BJ (cell line): ENCODE data around the gene ESYT2. TPM values are rescaled to one million over a fixed set of nuclear protein-coding genes. Genes with fewer than 3 reads are reported as not detected.

Experiments used
- CTCF ChIA-PET: fragments of 350-600 bp; formaldehyde crosslinking; extraction: SDS; loops from one replicate; lab custom pipeline; 2021; ENCODE audit warnings: antibody characterized with exemption, inconsistent platforms; lab: Yijun Ruan, JAX
- POLR2A ChIA-PET: fragments of 300-600 bp; sonication (Branson Sonifier 250); formaldehyde crosslinking; extraction: SDS; loops from one replicate; lab custom pipeline; 2021; ENCODE audit warnings: antibody characterized with exemption; lab: Charles Lee
- DNase-seq: peaks from one replicate; pipeline ENCODE4 v3.0.0-alpha.2; 2011; ENCODE audit warnings: low read depth
- H3K27me3 ChIP-seq: 2 replicates; pipeline ENCODE4 v1.6.0; 2011; ENCODE audit warnings: low read length; ENCODE audit not compliant: control insufficient read depth, insufficient read depth
- H3K36me3 ChIP-seq: 2 replicates; pipeline ENCODE4 v1.5.1; 2011; ENCODE audit warnings: low read length; ENCODE audit not compliant: control insufficient read depth, insufficient read depth
- H3K4me3 ChIP-seq: 2 replicates; pipeline ENCODE4 v1.5.1; 2011; ENCODE audit warnings: low read depth, mild to moderate bottlenecking, control low read depth, low read length
- polyA plus RNA-seq: library from polyadenylated mRNA; depleted of rRNA; stranded (reverse); fragments of >200 nt; gene quantifications from 2 replicates; pipeline ENCODE4 v1.2.3, GENCODE V29; 2011
- TF ChIP-seq, protein P1 (sequence below): IDR thresholded peaks from 2 replicates; pipeline ENCODE4 v1.5.1; 2011; ENCODE audit warnings: low read depth, mild to moderate bottlenecking, control low read depth, inconsistent platforms, low read length, moderate library complexity; ENCODE audit not compliant: insufficient read depth

Gene ESYT2
- polyA plus RNA-seq, 1 experiment = 49.2 TPM

DNA sequence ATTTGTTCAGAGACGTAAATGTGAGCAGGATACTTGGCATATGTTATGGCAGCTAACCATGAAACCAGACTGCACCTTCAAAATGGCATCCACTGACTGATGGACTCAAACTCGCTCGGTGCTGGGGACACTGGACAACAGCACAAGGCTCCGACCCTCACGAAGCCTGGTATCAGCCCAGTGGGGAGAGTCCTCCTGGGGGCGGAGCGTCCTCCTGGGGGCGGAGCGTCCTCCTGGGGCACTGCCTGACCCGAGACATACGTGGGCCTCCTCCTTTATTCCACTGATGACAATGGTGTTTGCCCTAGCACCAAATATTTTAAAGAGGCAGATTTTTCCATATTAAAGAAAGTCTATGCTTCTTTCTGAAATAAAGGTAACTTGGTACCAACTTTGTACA, 39.5 kb downstream of the ESYT2 start:
- POLR2A ChIA-PET = no interaction called here
- no peak for DNase-seq
- TF ChIP-seq, protein P1, sequence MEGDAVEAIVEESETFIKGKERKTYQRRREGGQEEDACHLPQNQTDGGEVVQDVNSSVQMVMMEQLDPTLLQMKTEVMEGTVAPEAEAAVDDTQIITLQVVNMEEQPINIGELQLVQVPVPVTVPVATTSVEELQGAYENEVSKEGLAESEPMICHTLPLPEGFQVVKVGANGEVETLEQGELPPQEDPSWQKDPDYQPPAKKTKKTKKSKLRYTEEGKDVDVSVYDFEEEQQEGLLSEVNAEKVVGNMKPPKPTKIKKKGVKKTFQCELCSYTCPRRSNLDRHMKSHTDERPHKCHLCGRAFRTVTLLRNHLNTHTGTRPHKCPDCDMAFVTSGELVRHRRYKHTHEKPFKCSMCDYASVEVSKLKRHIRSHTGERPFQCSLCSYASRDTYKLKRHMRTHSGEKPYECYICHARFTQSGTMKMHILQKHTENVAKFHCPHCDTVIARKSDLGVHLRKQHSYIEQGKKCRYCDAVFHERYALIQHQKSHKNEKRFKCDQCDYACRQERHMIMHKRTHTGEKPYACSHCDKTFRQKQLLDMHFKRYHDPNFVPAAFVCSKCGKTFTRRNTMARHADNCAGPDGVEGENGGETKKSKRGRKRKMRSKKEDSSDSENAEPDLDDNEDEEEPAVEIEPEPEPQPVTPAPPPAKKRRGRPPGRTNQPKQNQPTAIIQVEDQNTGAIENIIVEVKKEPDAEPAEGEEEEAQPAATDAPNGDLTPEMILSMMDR = no peak
- Histone ChIP-seq H3K27me3 (no peaks in the 10 kb centered on the region), H3K36me3 (peaks cover 10% of the 10 kb centered on the region), H3K4me3 (no peak overlapping the region)
- CTCF ChIA-PET = no interaction called here

DNA sequence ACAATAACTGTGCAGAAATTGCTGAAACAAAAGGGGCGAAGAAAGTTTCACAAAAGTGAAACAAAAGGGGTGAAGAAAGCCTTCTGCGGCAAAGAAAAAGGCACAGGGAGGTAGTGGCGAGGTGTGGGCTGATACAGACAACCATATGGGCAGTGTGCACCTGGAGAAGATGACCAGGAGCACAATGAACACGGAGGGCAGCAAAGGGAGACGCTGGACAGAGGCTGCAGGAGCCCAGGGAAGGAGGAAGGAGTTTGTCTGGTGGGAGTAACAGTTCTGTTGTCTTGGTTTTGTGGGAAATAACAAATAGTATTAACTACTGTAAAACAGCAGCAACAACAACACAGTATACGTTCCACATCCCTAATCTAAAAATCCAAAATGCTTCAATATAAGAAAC, 42.4 kb downstream of the ESYT2 start:
- ChIA-PET POLR2A (no interaction called here), CTCF (no interaction called here)
- H3K36me3 ChIP-seq = peaks cover 13% of the 10 kb centered on the region

DNA sequence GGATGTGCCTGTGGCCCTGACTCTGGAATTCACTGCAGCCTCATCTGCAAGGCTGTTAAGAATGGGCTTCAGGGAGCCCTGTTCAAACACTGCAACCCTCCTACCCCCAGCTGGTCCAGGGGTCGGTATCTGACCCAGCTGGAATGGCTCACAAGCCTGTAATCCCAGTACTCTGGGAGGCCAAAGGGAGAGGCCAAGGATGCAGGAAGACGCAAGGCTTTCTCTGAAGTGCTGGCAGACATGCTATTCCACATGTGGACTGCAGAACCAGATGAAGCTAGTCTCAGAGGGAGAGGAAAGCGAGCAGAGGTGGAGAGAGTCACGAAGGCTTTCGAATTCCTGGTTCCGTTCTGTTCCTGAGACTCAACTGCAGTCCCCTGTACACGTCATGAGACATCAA, 45.0 kb downstream of the ESYT2 start:
- TF ChIP-seq, protein P1 = no peak
- no peak for DNase-seq
- ChIA-PET POLR2A (no interaction called here), CTCF (interaction anchor here (2.1 kb wide), 1 partner anchor 14 kb away, joined by 7 read pairs; no protein-coding TSS in a partner anchor)
- Histone ChIP-seq H3K27me3 (no peaks in the 10 kb centered on the region), H3K36me3 (peaks cover 14% of the 10 kb centered on the region), H3K4me3 (no peak overlapping the region)

More for the DNA sequence above, 42.4 kb downstream of the ESYT2 start:
- TF ChIP-seq, protein P1 = no peak
- Histone ChIP-seq H3K27me3 (no peaks in the 10 kb centered on the region), H3K4me3 (no peak overlapping the region)
- DNase-seq = no peak

DNA sequence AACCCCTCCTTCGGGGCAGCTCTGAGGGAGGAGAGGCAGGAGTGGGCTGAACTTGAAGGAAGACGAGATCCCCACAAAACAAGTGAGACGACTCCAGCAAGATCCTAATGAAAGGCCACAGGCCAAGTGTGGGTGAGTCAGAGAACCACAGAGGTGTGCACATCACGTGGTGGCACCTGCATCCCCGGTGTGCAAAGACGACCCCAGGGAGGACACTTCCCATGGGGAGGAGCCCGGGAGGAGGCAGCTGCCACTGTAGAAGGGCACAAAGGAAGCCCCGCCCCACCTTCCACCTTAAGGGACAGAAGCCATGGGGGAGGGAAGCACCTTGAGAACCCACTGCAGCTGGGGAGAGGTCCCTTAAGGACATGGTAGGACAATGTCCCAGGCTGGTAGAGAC, 45.7 kb downstream of the ESYT2 start:
- no peak for DNase-seq
- Histone ChIP-seq H3K36me3 (peaks cover 14% of the 10 kb centered on the region), H3K4me3 (no peak overlapping the region), H3K27me3 (no peaks in the 10 kb centered on the region)
- POLR2A ChIA-PET = no interaction called here
- CTCF ChIA-PET = interaction anchor here (0.6 to 2.1 kb wide), 4 partner anchors 11 to 193 kb away, joined by 3 to 7 read pairs (median 4); no protein-coding TSS in a partner anchor
- TF ChIP-seq, protein P1 = no peak

DNA sequence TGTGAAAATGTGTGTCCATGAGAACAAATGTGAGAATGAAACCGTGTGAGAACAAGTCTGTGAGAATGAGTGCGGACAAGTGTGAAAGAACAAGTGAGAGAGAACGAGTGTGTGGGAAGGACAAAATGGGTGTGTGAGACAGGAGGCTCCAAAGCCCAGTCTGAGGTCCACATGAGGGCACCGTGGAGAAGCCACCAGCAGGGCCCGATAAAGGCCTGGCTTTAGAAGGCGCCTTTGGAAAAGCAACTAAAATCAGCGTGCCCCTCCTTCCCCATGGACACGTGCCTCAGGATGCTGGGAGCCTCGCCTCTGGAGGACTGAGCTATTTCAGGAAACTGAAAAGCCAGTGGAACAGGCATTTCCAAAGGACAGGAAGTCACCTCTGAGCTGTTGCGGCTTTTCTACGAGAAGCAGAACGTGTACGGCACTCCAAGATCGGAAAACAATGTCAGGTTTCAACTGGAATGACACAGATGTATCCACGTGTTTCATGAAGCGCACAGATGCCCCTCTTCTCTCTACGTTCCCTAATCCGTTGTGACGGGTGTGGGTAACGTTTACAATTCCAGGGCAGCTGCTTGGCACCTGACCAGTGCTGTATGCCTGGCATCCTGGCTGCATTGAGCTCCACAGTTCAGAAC, 46.4 kb downstream of the ESYT2 start:
- POLR2A ChIA-PET = no interaction called here
- Histone ChIP-seq H3K27me3 (no peaks in the 10 kb centered on the region), H3K4me3 (no peak overlapping the region), H3K36me3 (peaks cover 14% of the 10 kb centered on the region)
- CTCF ChIA-PET = interaction anchor here (0.6 to 2.1 kb wide), 7 partner anchors 11 to 403 kb away, joined by 3 to 7 read pairs (median 4); no protein-coding TSS in a partner anchor
- TF ChIP-seq, protein P1 = peak; percentile 41; the same call in 1 of the 2 replicates
- peak; percentile 16 for DNase-seq
